H1 (cell line): ENCODE results near the gene SNED1. TPM values are rescaled to one million over a fixed set of nuclear protein-coding genes. Genes with fewer than 3 reads are reported as not detected.

ENCODE experiments used
- CTCF ChIA-PET: fragments of 300-600 bp; sonication (Branson Sonifier 250); formaldehyde crosslinking; loops from one replicate; lab custom pipeline; 2021; ENCODE audit not compliant: partially characterized antibody; lab: Charles Lee
- POLR2A ChIA-PET: fragments of 300-600 bp; sonication (Branson Sonifier 250); formaldehyde crosslinking; loops from one replicate; lab custom pipeline; 2021; ENCODE audit warnings: inconsistent platforms; ENCODE audit not compliant: partially characterized antibody; lab: Charles Lee
- DNase-seq, 2 experiments: peaks; one replicate each; pipeline versions ENCODE4 v3.0.0 to v3.0.0-alpha.2; 2010 to 2022; ENCODE audit warnings: low spot score in 2 of 2, low read depth in 1 of 2, mixed read lengths in 1 of 2
- FAIRE-seq: peaks from 2 replicates; lab custom pipeline; 2011; peaks lifted over from hg19 to GRCh38; lab: Jason Lieb, UNC
- H2AFZ ChIP-seq: 2 replicates; pipeline ENCODE4 v1.8.1; 2012; ENCODE audit warnings: low read length, inconsistent platforms
- H2AK5ac ChIP-seq: 2 replicates; pipeline ENCODE4 v1.6.1; 2013; ENCODE audit warnings: low read depth, low read length
- H2BK120ac ChIP-seq: replicated peaks from 2 replicates; pipeline ENCODE3; 2013; ENCODE audit warnings: low read depth, low read length, inconsistent platforms
- H2BK12ac ChIP-seq: 2 replicates; pipeline ENCODE4 v1.6.1; 2013; ENCODE audit warnings: low read depth, low read length
- H2BK15ac ChIP-seq: 2 replicates; pipeline ENCODE4 v1.6.1; 2013; ENCODE audit warnings: low read length
- H2BK20ac ChIP-seq: 2 replicates; pipeline ENCODE4 v1.6.1; 2013; ENCODE audit warnings: low read length
- H2BK5ac ChIP-seq: 2 replicates; pipeline ENCODE4 v1.6.1; 2013; ENCODE audit warnings: low read depth, low read length
- H3K14ac ChIP-seq: 2 replicates; pipeline ENCODE4 v1.6.1; 2013; ENCODE audit warnings: inconsistent platforms; ENCODE audit not compliant: insufficient read length
- H3K18ac ChIP-seq: 2 replicates; pipeline ENCODE4 v1.6.1; 2013; ENCODE audit warnings: low read length; ENCODE audit errors: extremely low read depth
- H3K23ac ChIP-seq: 2 replicates; pipeline ENCODE4 v1.6.1; 2013; ENCODE audit warnings: inconsistent platforms; ENCODE audit not compliant: insufficient read length
- H3K23me2 ChIP-seq: 2 replicates; pipeline ENCODE4 v1.6.1; 2013; ENCODE audit warnings: low read depth, low read length
- H3K27ac ChIP-seq: 2 replicates; pipeline ENCODE4 v1.6.1; 2011; ENCODE audit warnings: low read depth, low read length, inconsistent platforms
- H3K27me3 ChIP-seq, 4 experiments: replicated peaks in 1 of 4; 1 replicate in 1 of 4; 2 replicates in 3 of 4; pipeline versions ENCODE4 v1.6.1 to v1.8.1; 2011 to 2013; ENCODE audit warnings: low read length in 3 of 4, mild to moderate bottlenecking in 3 of 4, inconsistent platforms in 2 of 4, mixed read lengths in 2 of 4, moderate library complexity in 1 of 4; ENCODE audit not compliant: control insufficient read depth in 3 of 4, insufficient read depth in 3 of 4; ENCODE audit errors: extremely low read depth in 1 of 4
- H3K36me3 ChIP-seq, 4 experiments: 2 replicates each; pipeline versions ENCODE4 v1.6.1 to v1.8.1; 2011 to 2013; ENCODE audit warnings: mild to moderate bottlenecking in 4 of 4, low read length in 3 of 4, moderate library complexity in 2 of 4, control low read depth in 1 of 4, inconsistent platforms in 1 of 4; ENCODE audit not compliant: insufficient read depth in 4 of 4, control insufficient read depth in 2 of 4
- H3K4ac ChIP-seq: replicated peaks from 2 replicates; pipeline ENCODE3; 2013; ENCODE audit warnings: low read length, low read depth, mixed read lengths, inconsistent platforms; ENCODE audit not compliant: insufficient read length
- H3K4me1 ChIP-seq, 4 experiments: replicated peaks in 1 of 4; 1 replicate in 1 of 4; 2 replicates in 3 of 4; pipeline versions ENCODE4 v1.6.1 to v1.8.1; 2011 to 2013; ENCODE audit warnings: low read length in 3 of 4, inconsistent platforms in 2 of 4, mixed read lengths in 1 of 4; ENCODE audit not compliant: insufficient read depth in 4 of 4, control insufficient read depth in 3 of 4
- H3K4me2 ChIP-seq, 2 experiments: 2 replicates each; pipeline versions ENCODE4 v1.6.1 to v1.8.1; 2011 to 2013; ENCODE audit warnings: low read depth in 2 of 2, low read length in 2 of 2, control low read depth in 1 of 2, inconsistent platforms in 1 of 2, mild to moderate bottlenecking in 1 of 2; ENCODE audit not compliant: insufficient read depth in 1 of 2
- H3K4me3 ChIP-seq, 4 experiments: fragments of 200-600, 300-600 bp in 1 of 4; sonication (generic), shearing (Covaris generic), sonication (Bioruptor Twin) in 1 of 4; 2 replicates each; pipeline versions ENCODE4 v1.5.1 to v1.8.1; 2011 to 2016; ENCODE audit warnings: low read length in 4 of 4, low read depth in 3 of 4, control low read depth in 2 of 4, inconsistent platforms in 2 of 4, mild to moderate bottlenecking in 2 of 4, mixed read lengths in 1 of 4, moderate library complexity in 1 of 4; ENCODE audit not compliant: insufficient read depth in 2 of 4; ENCODE audit errors: extremely low read depth in 1 of 4
- H3K56ac ChIP-seq: replicated peaks from 2 replicates; pipeline ENCODE3; 2013; ENCODE audit warnings: low read depth, mild to moderate bottlenecking, mixed read lengths, low read length, inconsistent platforms; ENCODE audit not compliant: insufficient read length
- H3K79me1 ChIP-seq: 2 replicates; pipeline ENCODE4 v1.6.1; 2013; ENCODE audit warnings: low read depth, low read length, control low read depth
- H3K79me2 ChIP-seq, 2 experiments: 2 replicates each; pipeline versions ENCODE4 v1.6.1 to v1.8.1; 2012 to 2013; ENCODE audit warnings: low read length in 2 of 2, mild to moderate bottlenecking in 2 of 2, inconsistent platforms in 1 of 2; ENCODE audit not compliant: insufficient read depth in 2 of 2, control insufficient read depth in 1 of 2
- H3K9ac ChIP-seq, 4 experiments: replicated peaks in 1 of 4; 1 replicate in 1 of 4; 2 replicates in 3 of 4; pipeline versions ENCODE4 v1.6.1 to v1.8.1; 2011 to 2013; ENCODE audit warnings: low read depth in 3 of 4, low read length in 3 of 4, control low read depth in 2 of 4, mild to moderate bottlenecking in 2 of 4, moderate library complexity in 2 of 4, inconsistent platforms in 1 of 4; ENCODE audit errors: extremely low read depth in 1 of 4
- H3K9me3 ChIP-seq, 2 experiments: 2 replicates each; pipeline versions ENCODE4 v1.6.1 to v1.8.1; 2012 to 2013; ENCODE audit warnings: mild to moderate bottlenecking in 2 of 2, moderate library complexity in 2 of 2, control low read depth in 1 of 2, inconsistent platforms in 1 of 2, low read depth in 1 of 2, low read length in 1 of 2, mixed read lengths in 1 of 2; ENCODE audit not compliant: insufficient read depth in 2 of 2
- H4K20me1 ChIP-seq, 2 experiments: replicated peaks in 1 of 2; 2 replicates each; pipeline versions ENCODE3 to v1.8.1; 2011 to 2013; ENCODE audit warnings: inconsistent platforms in 2 of 2, low read length in 2 of 2, mild to moderate bottlenecking in 1 of 2; ENCODE audit not compliant: insufficient read depth in 2 of 2, control insufficient read depth in 1 of 2
- H4K5ac ChIP-seq: 2 replicates; pipeline ENCODE4 v1.6.1; 2013; ENCODE audit warnings: low read length, low read depth, mixed read lengths, inconsistent platforms; ENCODE audit not compliant: insufficient read length
- H4K8ac ChIP-seq: 2 replicates; pipeline ENCODE4 v1.8.0; 2013; ENCODE audit warnings: mild to moderate bottlenecking, moderate library complexity, low read length, inconsistent platforms; ENCODE audit not compliant: insufficient read depth; ENCODE audit errors: extremely low read depth
- H4K91ac ChIP-seq: replicated peaks from 2 replicates; pipeline ENCODE3; 2013; ENCODE audit warnings: low read length, mixed read lengths, inconsistent platforms; ENCODE audit not compliant: insufficient read length
- RBBP5 ChIP-seq: IDR thresholded peaks from 2 replicates; pipeline ENCODE4 v1.7.1; 2012; ENCODE audit warnings: low read depth, mild to moderate bottlenecking, inconsistent platforms, low read length, moderate library complexity, borderline replicate concordance
- TBP ChIP-seq: IDR thresholded peaks from 2 replicates; pipeline ENCODE4 v1.6.1; 2011; ENCODE audit warnings: low read depth, low read length, improper control_type of control experiment
- WGBS, 2 experiments: shearing (Covaris generic) in 1 of 2; methylation state at CpG; one replicate each; pipeline versions ENCODE4 v1.1.6 to v1.1.7; 2013 to 2015; ENCODE audit warnings: low lambda C conversion rate in 2 of 2, mixed read lengths in 2 of 2, inconsistent platforms in 1 of 2, low coverage in 1 of 2, missing lambda C conversion rate in 1 of 2; ENCODE audit not compliant: insufficient replicate concordance in 2 of 2, insufficient coverage in 1 of 2, insufficient read length in 1 of 2; ENCODE audit errors: extremely low coverage in 1 of 2, missing lambda C conversion rate in 1 of 2; 5-methylcytosine and 5-hydroxymethylcytosine counted together
- polyA plus RNA-seq, 7 experiments: library from polyadenylated mRNA; depleted of rRNA in 3 of 7; stranded (reverse) in 5 of 7; unstranded in 2 of 7; fragments of >200 nt in 5 of 7; fragments of 200-250 nt in 2 of 7; gene quantifications; 1 replicate in 5 of 7; 2 replicates in 1 of 7; 4 replicates in 1 of 7; pipeline versions ENCODE4 v1.2.1 to v1.2.3, GENCODE V29; 2011 to 2013; ENCODE audit warnings: missing spikeins in 2 of 7, mixed read lengths in 2 of 7
- total RNA-seq: library from RNA; stranded (reverse); fragmentation: NEBNext Ultra II Directional; extraction: Animal tissue kit (Norgen Biotek cat#: 25700); gene quantifications from 2 replicates; pipeline ENCODE4 v1.2.1, GENCODE V29; 2021

SNED1 gene
- total and polyA plus RNA-seq, 2 of the 8 experiments (the other 6 are each of a cell fraction or from before 2014, with no cell fraction given) = 1.9 TPM

GRCh38 chr2:241140445-241140840 is 142.0 kb downstream of the SNED1 start:
- no peak overlapping the region for H2BK12ac ChIP-seq
- CTCF ChIA-PET = interaction anchor here (1.5 kb wide), 1 partner anchor 9 kb away, joined by 4 read pairs; the partner anchor contains the start of gene PASK
- 91% methylated on average over 10 of the region's 10 CpGs; no CpG with 5 or more reads in 1 of the 2 experiments for WGBS, 2 experiments
- TF ChIP-seq TBP = no peak
- TF ChIP-seq RBBP5 = no peak

More at GRCh38 chr2:241140445-241140840, 142.0 kb downstream of the SNED1 start:
- no peak overlapping the region for H3K27ac ChIP-seq
- peaks cover 4 to 9% of the 10 kb centered on the region in 2 experiments; a peak in 2 of 4 replicates for H3K79me2 ChIP-seq
- H3K56ac ChIP-seq = no peak overlapping the region
- peak overlapping the region; percentile 25; the same call in 1 of the 2 replicates for H4K8ac ChIP-seq
- no peak overlapping the region for H4K91ac ChIP-seq
- H3K4me1 ChIP-seq = no peaks in the 10 kb centered on the region
- no peak overlapping the region for H3K14ac ChIP-seq
- FAIRE-seq (no peak), DNase-seq (no peak)
- no peak overlapping the region for H4K5ac ChIP-seq
- no peak overlapping the region for H3K4me2 ChIP-seq
- H2BK5ac ChIP-seq = no peak overlapping the region
- no peak overlapping the region for H3K9ac ChIP-seq
- no peak overlapping the region for H2BK120ac ChIP-seq
- H3K23me2 ChIP-seq = 0 out of 2 replicates have a peak, but pooled peaks cover 3% of the 10 kb centered on the region
- no peak overlapping the region for H2AFZ ChIP-seq
- H3K4ac ChIP-seq = no peak overlapping the region
- POLR2A ChIA-PET = interaction anchor here (0.6 to 1.1 kb wide), 2 partner anchors 14 to 17 kb away, joined by 3 read pairs; no protein-coding TSS in a partner anchor
- peaks cover 6 to 28% (median 16%) of the 10 kb centered on the region in 4 experiments; a peak in 7 of 8 replicates for H3K36me3 ChIP-seq
- no peaks in the 10 kb centered on the region; a peak in 1 of 7 replicates for H3K27me3 ChIP-seq
- H3K9me3 ChIP-seq = no peaks in the 10 kb centered on the region
- no peak overlapping the region for H2BK15ac ChIP-seq
- H3K79me1 ChIP-seq = peaks cover 8% of the 10 kb centered on the region
- no peak overlapping the region for H2BK20ac ChIP-seq
- H3K23ac ChIP-seq = no peak overlapping the region
- H3K18ac ChIP-seq = no peak overlapping the region
- H3K4me3 ChIP-seq = no peak overlapping the region
- no peak overlapping the region for H2AK5ac ChIP-seq
- H4K20me1 ChIP-seq = peaks cover 0 to 19% of the 10 kb centered on the region in 2 experiments
